Stimulated activated effector memory CD8-positive, alpha-beta T cell treated with anti-CD3 and anti-CD28 coated beads, Interleukin-12 subunit alpha, Interleukin-12 subunit beta, amount 100 ng/mL, for 72 hours (primary cell): ENCODE data around the gene FIBP.

Experiments
- ATAC-seq: fragments of 150-1000 bp; cut with Tn5 transposase; 2 replicates; pipeline ENCODE4 v1.10.0; 2021
- DNase-seq, 2 donors: peaks; one replicate each; pipeline ENCODE4 v3.0.0; 2021 to 2022; ENCODE audit warnings: low spot score in 2 of 2
- H3K27ac Mint-ChIP-seq: one replicate; pipeline ENCODE4 v1.8.0; 2022; ENCODE audit warnings: mild to moderate bottlenecking, mixed read lengths
- H3K36me3 Mint-ChIP-seq: one replicate; pipeline ENCODE4 v1.8.0; 2022; ENCODE audit warnings: mild to moderate bottlenecking, mixed read lengths
- H3K4me1 Mint-ChIP-seq: one replicate; pipeline ENCODE4 v1.8.0; 2022; ENCODE audit warnings: mixed read lengths
- H3K4me3 Mint-ChIP-seq: one replicate; pipeline ENCODE4 v1.8.0; 2022; ENCODE audit warnings: mild to moderate bottlenecking, mixed read lengths
- H3K9me3 Mint-ChIP-seq: one replicate; pipeline ENCODE4 v1.8.0; 2022; ENCODE audit warnings: mixed read lengths

FIBP gene

GRCh38 chr11:65918211-65919140 is 30.2 kb upstream of the FIBP start, which contains the start of gene C11orf68:
Gene C11orf68, minus strand, starts transcription at chr11:65919062. Its CDS starts 31 bp downstream, at chr11:65919031.
- DNase-seq = no peak
- Mint-ChIP-seq H3K27ac (peak within 1 kb of the TSS; percentile 89), H3K4me3 (peak within 1 kb of the TSS; percentile 89), H3K9me3 (no peaks in the 10 kb centered on the region), H3K4me1 (peaks cover 43% of the 10 kb centered on the region), H3K36me3 (peaks cover 46% of the 10 kb centered on the region)
- ATAC-seq = peak; percentile 77

- H3K4me1 Mint-ChIP-seq = peaks cover 43% of the 10 kb centered on the region
- H3K27ac Mint-ChIP-seq = peak overlapping the region; percentile 82
- H3K4me3 Mint-ChIP-seq = peak overlapping the region; percentile 89
These were observed 29.4 kb upstream of the FIBP start for GRCh38 chr11:65917434-65918210.

GRCh38 chr11:65917077-65917433 is 28.8 kb upstream of the FIBP start:
- ATAC-seq = no peak
- no peaks in the 10 kb centered on the region for H3K9me3 Mint-ChIP-seq
- H3K4me1 Mint-ChIP-seq = peaks cover 39% of the 10 kb centered on the region
- DNase-seq = no peak
- peaks cover 33% of the 10 kb centered on the region for H3K36me3 Mint-ChIP-seq
- H3K4me3 Mint-ChIP-seq = peak overlapping the region; percentile 89
- H3K27ac Mint-ChIP-seq = peak overlapping the region; percentile 82

More at GRCh38 chr11:65917434-65918210, 29.4 kb upstream of the FIBP start:
- DNase-seq (no peak), ATAC-seq (no peak)
- H3K36me3 Mint-ChIP-seq = peaks cover 39% of the 10 kb centered on the region
- no peaks in the 10 kb centered on the region for H3K9me3 Mint-ChIP-seq

- H3K4me3 Mint-ChIP-seq = peak overlapping the region; percentile 89
- H3K36me3 Mint-ChIP-seq = peaks cover 26% of the 10 kb centered on the region
- DNase-seq = no peak
- H3K9me3 Mint-ChIP-seq = no peaks in the 10 kb centered on the region
- peak overlapping the region; percentile 82 for H3K27ac Mint-ChIP-seq
- peaks cover 37% of the 10 kb centered on the region for H3K4me1 Mint-ChIP-seq
- ATAC-seq = no peak
These were observed 28.1 kb upstream of the FIBP start for GRCh38 chr11:65916391-65916790.

GRCh38 chr11:65915821-65916251 is 27.6 kb upstream of the FIBP start:
- peaks cover 36% of the 10 kb centered on the region for H3K4me1 Mint-ChIP-seq
- no peaks in the 10 kb centered on the region for H3K9me3 Mint-ChIP-seq
- no peak overlapping the region for H3K4me3 Mint-ChIP-seq
- no peak for ATAC-seq
- peaks cover 24% of the 10 kb centered on the region for H3K36me3 Mint-ChIP-seq
- H3K27ac Mint-ChIP-seq = peak overlapping the region; percentile 82
- no peak for DNase-seq

- Mint-ChIP-seq H3K9me3 (no peaks in the 10 kb centered on the region), H3K4me1 (peaks cover 30% of the 10 kb centered on the region), H3K4me3 (no peak overlapping the region), H3K27ac (no peak overlapping the region), H3K36me3 (peaks cover 19% of the 10 kb centered on the region)
- no peak for ATAC-seq
- no peak for DNase-seq
These were observed 27.0 kb upstream of the FIBP start for GRCh38 chr11:65915101-65915820.

- H3K4me1 Mint-ChIP-seq = peaks cover 32% of the 10 kb centered on the region
- DNase-seq (no peak), ATAC-seq (peak; percentile 60)
- no peaks in the 10 kb centered on the region for H3K9me3 Mint-ChIP-seq
- H3K27ac Mint-ChIP-seq = no peak overlapping the region
- H3K36me3 Mint-ChIP-seq = peaks cover 8% of the 10 kb centered on the region
- no peak overlapping the region for H3K4me3 Mint-ChIP-seq
These were observed 24.6 kb upstream of the FIBP start for GRCh38 chr11:65912845-65913244.

- no peaks in the 10 kb centered on the region for H3K9me3 Mint-ChIP-seq
- peaks cover 4% of the 10 kb centered on the region for H3K36me3 Mint-ChIP-seq
- H3K4me1 Mint-ChIP-seq = peaks cover 26% of the 10 kb centered on the region
- H3K27ac Mint-ChIP-seq = peak overlapping the region; percentile 85
- H3K4me3 Mint-ChIP-seq = no peak overlapping the region
- DNase-seq (no peak), ATAC-seq (no peak)
These were observed 23.7 kb upstream of the FIBP start for GRCh38 chr11:65911682-65912568.

- DNase-seq (no peak), ATAC-seq (no peak)
- Mint-ChIP-seq H3K4me3 (no peak overlapping the region), H3K4me1 (peaks cover 8% of the 10 kb centered on the region), H3K9me3 (no peaks in the 10 kb centered on the region), H3K36me3 (no peaks in the 10 kb centered on the region), H3K27ac (no peak overlapping the region)
These were observed 19.6 kb upstream of the FIBP start for GRCh38 chr11:65907878-65908277.

- no peak for DNase-seq
- H3K36me3 Mint-ChIP-seq = peaks cover 9% of the 10 kb centered on the region
These were observed 18.3 kb upstream of the FIBP start for GRCh38 chr11:65906602-65907001.

GRCh38 chr11:65903715-65904114 is 15.4 kb upstream of the FIBP start:
- Mint-ChIP-seq H3K36me3 (peaks cover 27% of the 10 kb centered on the region), H3K4me1 (peaks cover 21% of the 10 kb centered on the region), H3K27ac (peak overlapping the region; percentile 88), H3K9me3 (no peaks in the 10 kb centered on the region), H3K4me3 (no peak overlapping the region)
- ATAC-seq = no peak
- DNase-seq = no peak

More at GRCh38 chr11:65906602-65907001, 18.3 kb upstream of the FIBP start:
- Mint-ChIP-seq H3K27ac (no peak overlapping the region), H3K4me1 (peaks cover 21% of the 10 kb centered on the region), H3K9me3 (no peaks in the 10 kb centered on the region), H3K4me3 (no peak overlapping the region)
- ATAC-seq = peak; percentile 55

GRCh38 chr11:65903068-65903481 is 14.8 kb upstream of the FIBP start:
- Mint-ChIP-seq H3K9me3 (no peaks in the 10 kb centered on the region), H3K4me3 (no peak overlapping the region), H3K27ac (peak overlapping the region; percentile 88), H3K36me3 (peaks cover 33% of the 10 kb centered on the region), H3K4me1 (peaks cover 25% of the 10 kb centered on the region)
- DNase-seq = no peak
- no peak for ATAC-seq

GRCh38 chr11:65900899-65901180 is 12.6 kb upstream of the FIBP start:
- peaks cover 44% of the 10 kb centered on the region for H3K4me1 Mint-ChIP-seq
- DNase-seq = no peak
- no peaks in the 10 kb centered on the region for H3K9me3 Mint-ChIP-seq
- H3K4me3 Mint-ChIP-seq = peak overlapping the region; percentile 84
- peak overlapping the region; percentile 92 for H3K27ac Mint-ChIP-seq
- ATAC-seq = no peak
- peaks cover 55% of the 10 kb centered on the region for H3K36me3 Mint-ChIP-seq

- H3K9me3 Mint-ChIP-seq = no peaks in the 10 kb centered on the region
- peaks cover 61% of the 10 kb centered on the region for H3K36me3 Mint-ChIP-seq
- peaks cover 49% of the 10 kb centered on the region for H3K4me1 Mint-ChIP-seq
- H3K27ac Mint-ChIP-seq = peak within 1 kb of the TSS; percentile 92
- DNase-seq = peak; percentile 86 to 97
- H3K4me3 Mint-ChIP-seq = peak within 1 kb of the TSS; percentile 84
- ATAC-seq = peak; percentile 83
These were observed 12.0 kb upstream of the FIBP start, which contains the start of gene FOSL1 for GRCh38 chr11:65900125-65900898. Gene FOSL1, minus strand, starts transcription at chr11:65900388. Its CDS starts 49 bp downstream, at chr11:65900339.
